HG02610 (cell line): ENCODE results near the gene SERPINA5.
"Not testable (repeated sequence)": the region's sequence is repeated elsewhere in the genome, so short reads cannot be mapped to it uniquely, and the experiment has no call there.

Experiments used
- ATAC-seq: cut with Tn5 transposase; IDR thresholded peaks from one replicate; pipeline ENCODE4 v1.9.1; 2021; ENCODE audit warnings: mild to moderate bottlenecking, moderate library complexity; ENCODE audit not compliant: unreplicated experiment

Gene SERPINA5

GRCh38 chr14:94621358-94622134 lies 40.3 kb downstream of the SERPINA5 start:
- ATAC-seq, result no peak

GRCh38 chr14:94622653-94623421 lies 41.6 kb downstream of the SERPINA5 start:
- ATAC-seq, result no peak

- ATAC-seq, result no peak
These were observed 42.2 kb downstream of the SERPINA5 start for GRCh38 chr14:94623422-94623809.

- no peak for ATAC-seq
These were observed 42.8 kb downstream of the SERPINA5 start for GRCh38 chr14:94623856-94624499.

GRCh38 chr14:94624537-94625352 lies 43.5 kb downstream of the SERPINA5 start:
- no peak for ATAC-seq

GRCh38 chr14:94625353-94625635 lies 44.1 kb downstream of the SERPINA5 start:
- no peak for ATAC-seq

GRCh38 chr14:94628578-94628977 lies 47.4 kb downstream of the SERPINA5 start:
- ATAC-seq, result no peak

- ATAC-seq, result no peak
These were observed 49.2 kb downstream of the SERPINA5 start for GRCh38 chr14:94630396-94630795.

GRCh38 chr14:94631050-94631449 lies 49.8 kb downstream of the SERPINA5 start:
- no peak for ATAC-seq

- no peak for ATAC-seq
These were observed 50.5 kb downstream of the SERPINA5 start for GRCh38 chr14:94631536-94632304.

GRCh38 chr14:94632305-94632590 lies 51.0 kb downstream of the SERPINA5 start:
- no peak for ATAC-seq

GRCh38 chr14:94633121-94633520 lies 51.9 kb downstream of the SERPINA5 start:
- ATAC-seq, result no peak

- no peak for ATAC-seq
These were observed 53.9 kb downstream of the SERPINA5 start for GRCh38 chr14:94635154-94635553.

- ATAC-seq, result no peak
These were observed 55.7 kb downstream of the SERPINA5 start for GRCh38 chr14:94636744-94637412.

GRCh38 chr14:94637814-94638213 lies 56.6 kb downstream of the SERPINA5 start:
- ATAC-seq, result not testable (repeated sequence)

- ATAC-seq, result no peak
These were observed 57.1 kb downstream of the SERPINA5 start for GRCh38 chr14:94638339-94638738.

GRCh38 chr14:94638961-94639817 lies 58.0 kb downstream of the SERPINA5 start:
- no peak for ATAC-seq

- ATAC-seq, result no peak
These were observed 59.8 kb downstream of the SERPINA5 start for GRCh38 chr14:94640721-94641631.
